Activated CD4-positive, alpha-beta T cell treated with anti-CD3 and anti-CD28 coated beads, Interleukin-2, amount 10 ng/mL, durations not matched to agents 7 days and 5 days (primary cell): ENCODE data around the gene OR5K2. TPM values are rescaled to one million over a fixed set of nuclear protein-coding genes. Genes with fewer than 3 reads are reported as not detected.

ENCODE experiments used
- CTCF ChIA-PET: fragments of 350-600 bp; sonication (Branson Sonifier 250); formaldehyde crosslinking; loops from one replicate; lab custom pipeline; 2021; ENCODE audit warnings: antibody characterized with exemption; lab: Charles Lee
- POLR2A ChIA-PET: fragments of 350-600 bp; sonication (Branson Sonifier 250); formaldehyde crosslinking; loops from one replicate; lab custom pipeline; 2021; ENCODE audit warnings: antibody characterized with exemption; lab: Charles Lee
- DNase-seq: peaks from one replicate; pipeline ENCODE4 v3.0.0-alpha.2; 2020
- H3K27ac Mint-ChIP-seq: one replicate; pipeline ENCODE4 v1.8.0; 2021; ENCODE audit warnings: mild to moderate bottlenecking, moderate library complexity, mixed read lengths
- H3K27me3 Mint-ChIP-seq: one replicate; pipeline ENCODE4 v1.8.0; 2021; ENCODE audit warnings: mixed read lengths
- H3K36me3 Mint-ChIP-seq: one replicate; pipeline ENCODE4 v1.8.0; 2021; ENCODE audit warnings: low read depth, mixed read lengths
- H3K4me1 Mint-ChIP-seq: one replicate; pipeline ENCODE4 v1.8.0; 2021; ENCODE audit warnings: mixed read lengths
- H3K4me3 Mint-ChIP-seq: one replicate; pipeline ENCODE4 v1.8.0; 2021; ENCODE audit warnings: mild to moderate bottlenecking, moderate library complexity, mixed read lengths
- H3K9me3 Mint-ChIP-seq: one replicate; pipeline ENCODE4 v1.8.0; 2021; ENCODE audit warnings: mixed read lengths
- total RNA-seq, 2 experiments: library from RNA; stranded (reverse); gene quantifications; one replicate each; pipeline ENCODE4 v1.2.3, GENCODE V29; 2021

OR5K2 gene
- total RNA-seq, 2 experiments from 2014 or later = not detected

DNA sequence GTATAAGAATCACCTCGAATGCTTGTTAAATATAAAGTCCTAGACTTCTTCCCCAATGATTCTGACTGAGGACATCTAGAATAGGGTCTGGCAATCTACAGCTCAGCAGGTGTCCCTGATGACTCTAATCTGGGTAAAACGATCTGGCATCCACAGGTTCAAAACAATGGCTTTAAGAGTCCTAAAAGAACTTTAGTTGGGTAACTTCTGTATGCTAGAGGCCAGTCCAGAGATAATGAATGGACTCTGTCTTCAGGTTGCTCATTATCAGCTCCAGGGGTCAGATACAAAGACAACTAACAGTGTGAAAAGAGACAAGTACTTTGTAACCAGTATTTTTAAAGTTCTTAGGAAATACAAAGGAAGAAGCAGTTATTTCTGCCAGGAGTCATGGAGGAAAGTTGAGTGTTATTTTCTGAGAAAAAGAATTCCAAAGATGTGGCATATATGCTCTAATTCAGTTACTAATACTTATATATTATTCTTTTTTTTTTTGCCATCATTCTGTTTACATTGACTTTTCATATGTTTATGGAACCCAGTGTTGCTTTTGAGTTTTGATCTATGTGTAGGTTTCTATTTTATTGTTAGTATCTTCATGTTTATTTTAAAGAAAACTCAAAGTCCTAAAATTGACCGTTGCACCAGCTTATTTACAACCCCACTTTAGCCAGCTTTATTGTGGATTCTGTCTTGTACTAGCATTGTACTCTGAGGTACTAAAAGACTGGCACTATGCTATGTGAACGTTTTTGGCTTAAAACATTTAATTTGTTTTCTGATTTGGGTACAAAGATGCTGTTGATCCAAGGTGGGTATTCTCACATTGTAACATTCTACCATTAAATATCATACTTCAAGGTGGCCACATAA, 31.2 kb downstream of the OR5K2 start:
- DNase-seq = no peak
- Mint-ChIP-seq H3K4me3 (no peak overlapping the region), H3K27ac (no peak overlapping the region), H3K9me3 (peaks cover 7% of the 10 kb centered on the region), H3K4me1 (peaks cover 74% of the 10 kb centered on the region), H3K27me3 (no peaks in the 10 kb centered on the region), H3K36me3 (peaks cover 60% of the 10 kb centered on the region)
- ChIA-PET POLR2A (no interaction called here), CTCF (no interaction called here)

DNA sequence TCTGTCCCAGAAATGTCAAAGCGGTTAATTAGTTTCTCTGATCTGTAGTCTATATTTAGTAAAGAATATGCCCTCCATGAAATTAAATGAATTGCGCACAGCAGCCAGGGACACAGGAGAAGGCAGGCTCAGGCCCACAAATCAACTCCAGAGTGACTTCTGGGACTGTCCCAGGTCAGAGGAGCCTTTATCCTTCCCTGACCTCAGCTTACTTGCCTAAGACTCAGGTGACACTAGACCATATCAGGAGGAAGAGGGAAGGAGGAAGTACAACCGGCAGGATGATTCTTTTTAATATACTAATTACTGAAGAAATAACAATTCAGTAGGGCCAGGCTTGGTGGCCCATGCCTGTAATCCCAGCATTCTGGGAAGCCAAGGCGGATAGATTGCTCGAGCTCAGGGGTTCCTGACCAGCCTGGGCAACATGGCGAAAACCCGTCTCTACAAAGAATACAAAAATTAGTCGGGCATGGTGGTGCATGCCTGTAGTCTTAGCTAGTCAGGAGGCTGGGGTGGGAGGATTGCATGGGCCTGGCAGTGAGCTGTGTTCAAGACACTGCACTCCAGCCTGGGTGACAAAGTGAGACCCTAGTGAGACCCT, 32.5 kb downstream of the OR5K2 start:
- CTCF ChIA-PET = interaction anchor here (1.0 kb wide), 1 partner anchor 9 kb away, joined by 3 read pairs; no protein-coding TSS in a partner anchor
- Mint-ChIP-seq H3K27me3 (no peaks in the 10 kb centered on the region), H3K36me3 (peaks cover 50% of the 10 kb centered on the region), H3K4me1 (peaks cover 63% of the 10 kb centered on the region), H3K27ac (no peak overlapping the region), H3K9me3 (peaks cover 2% of the 10 kb centered on the region), H3K4me3 (peak overlapping the region; percentile 45)
- DNase-seq = no peak
- POLR2A ChIA-PET = no interaction called here

- Mint-ChIP-seq H3K4me1 (peaks cover 56% of the 10 kb centered on the region), H3K36me3 (peaks cover 45% of the 10 kb centered on the region), H3K27me3 (no peaks in the 10 kb centered on the region), H3K4me3 (no peak overlapping the region), H3K9me3 (no peaks in the 10 kb centered on the region), H3K27ac (no peak overlapping the region)
- POLR2A ChIA-PET = no interaction called here
- no peak for DNase-seq
- CTCF ChIA-PET = interaction anchor here (1.0 kb wide), 1 partner anchor 9 kb away, joined by 3 read pairs; no protein-coding TSS in a partner anchor
Observed at GRCh38 chr3:98530676-98531075, 33.2 kb downstream of the OR5K2 start.

DNA sequence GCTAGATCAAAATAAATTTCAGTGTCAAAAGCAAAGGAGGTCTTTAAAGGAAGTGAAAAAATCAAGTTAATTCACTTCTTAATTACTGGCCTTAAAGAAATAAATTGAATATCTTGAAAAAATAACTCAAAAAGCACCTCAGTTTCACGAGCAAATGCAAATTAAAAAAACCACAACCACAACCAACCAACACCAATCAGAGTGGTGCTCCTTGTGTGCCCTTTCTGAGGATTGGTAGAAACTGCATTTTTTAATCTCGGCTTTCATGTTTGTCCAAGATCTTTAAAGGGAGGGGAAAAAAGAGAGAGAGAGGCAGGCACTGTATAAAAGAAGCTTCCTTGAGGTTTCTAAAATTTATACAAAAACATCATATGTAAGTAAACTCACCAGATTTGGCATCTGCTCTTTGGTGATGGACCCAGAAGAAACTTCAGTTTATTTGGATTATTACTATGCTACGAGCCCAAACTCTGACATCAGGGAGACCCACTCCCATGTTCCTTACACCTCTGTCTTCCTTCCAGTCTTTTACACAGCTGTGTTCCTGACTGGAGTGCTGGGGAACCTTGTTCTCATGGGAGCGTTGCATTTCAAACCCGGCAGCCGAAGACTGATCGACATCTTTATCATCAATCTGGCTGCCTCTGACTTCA, 34.3 kb downstream of the OR5K2 start, which contains the start of gene GPR15:
Gene GPR15 (plus strand): TSS at position 357 of the 653 bp plus-strand sequence. CDS start 56 bp downstream, at position 413.
- ChIA-PET CTCF (interaction anchor here (0.7 to 1.2 kb wide), 3 partner anchors 16 to 33 kb away, joined by 3 to 5 read pairs (median 4); no protein-coding TSS in a partner anchor), POLR2A (no interaction called here)
- Mint-ChIP-seq H3K9me3 (no peaks in the 10 kb centered on the region), H3K4me3 (peak within 1 kb of the TSS; percentile 65), H3K4me1 (peaks cover 60% of the 10 kb centered on the region), H3K36me3 (peaks cover 48% of the 10 kb centered on the region), H3K27ac (peak within 1 kb of the TSS; percentile 77), H3K27me3 (no peaks in the 10 kb centered on the region)
- DNase-seq = no peak

- POLR2A ChIA-PET = interaction anchor here (0.5 kb wide), 1 partner anchor 9 kb away, joined by 3 read pairs; no protein-coding TSS in a partner anchor
- Mint-ChIP-seq H3K4me1 (peaks cover 62% of the 10 kb centered on the region), H3K27me3 (no peaks in the 10 kb centered on the region), H3K4me3 (peak overlapping the region; percentile 65), H3K27ac (peak overlapping the region; percentile 77), H3K9me3 (no peaks in the 10 kb centered on the region), H3K36me3 (peaks cover 51% of the 10 kb centered on the region)
- CTCF ChIA-PET = interaction anchor here (0.7 to 1.2 kb wide), 4 partner anchors 10 to 33 kb away, joined by 3 to 5 read pairs (median 4); no protein-coding TSS in a partner anchor
- no peak for DNase-seq
Observed at GRCh38 chr3:98532275-98532637, 34.8 kb downstream of the OR5K2 start.

DNA sequence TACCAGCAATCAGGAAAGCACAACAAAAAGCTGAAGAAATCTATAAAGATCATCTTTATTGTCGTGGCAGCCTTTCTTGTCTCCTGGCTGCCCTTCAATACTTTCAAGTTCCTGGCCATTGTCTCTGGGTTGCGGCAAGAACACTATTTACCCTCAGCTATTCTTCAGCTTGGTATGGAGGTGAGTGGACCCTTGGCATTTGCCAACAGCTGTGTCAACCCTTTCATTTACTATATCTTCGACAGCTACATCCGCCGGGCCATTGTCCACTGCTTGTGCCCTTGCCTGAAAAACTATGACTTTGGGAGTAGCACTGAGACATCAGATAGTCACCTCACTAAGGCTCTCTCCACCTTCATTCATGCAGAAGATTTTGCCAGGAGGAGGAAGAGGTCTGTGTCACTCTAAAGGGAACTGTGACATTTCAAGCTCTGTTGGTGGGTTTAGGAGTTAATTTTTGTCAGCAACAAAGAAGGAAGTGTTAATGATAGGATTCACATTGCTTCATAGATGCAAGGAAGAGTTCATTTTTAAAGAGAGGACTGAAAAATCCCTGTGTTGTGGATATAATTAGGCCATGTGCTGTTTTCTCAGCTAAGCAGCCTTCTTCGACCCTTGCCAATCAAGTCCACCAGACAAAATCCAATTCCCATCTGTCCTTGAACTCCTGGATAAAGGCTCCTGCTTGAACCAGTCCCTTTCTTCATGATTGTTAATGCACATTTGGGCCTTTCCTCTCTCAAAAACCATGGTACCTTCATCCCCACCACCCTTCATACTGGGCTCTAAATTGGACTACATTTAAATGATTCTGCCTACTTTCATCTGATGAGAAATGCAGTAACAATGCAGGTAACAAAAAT, 35.5 kb downstream of the OR5K2 start:
- Mint-ChIP-seq H3K4me1 (peaks cover 59% of the 10 kb centered on the region), H3K27ac (peak overlapping the region; percentile 77), H3K4me3 (peak overlapping the region; percentile 65), H3K27me3 (no peaks in the 10 kb centered on the region), H3K9me3 (no peaks in the 10 kb centered on the region), H3K36me3 (peaks cover 47% of the 10 kb centered on the region)
- ChIA-PET POLR2A (interaction anchor here (0.5 kb wide), 1 partner anchor 9 kb away, joined by 3 read pairs; no protein-coding TSS in a partner anchor), CTCF (interaction anchor here (0.7 to 1.2 kb wide), 4 partner anchors 9 to 32 kb away, joined by 3 to 5 read pairs (median 4); no protein-coding TSS in a partner anchor)
- no peak for DNase-seq

DNA sequence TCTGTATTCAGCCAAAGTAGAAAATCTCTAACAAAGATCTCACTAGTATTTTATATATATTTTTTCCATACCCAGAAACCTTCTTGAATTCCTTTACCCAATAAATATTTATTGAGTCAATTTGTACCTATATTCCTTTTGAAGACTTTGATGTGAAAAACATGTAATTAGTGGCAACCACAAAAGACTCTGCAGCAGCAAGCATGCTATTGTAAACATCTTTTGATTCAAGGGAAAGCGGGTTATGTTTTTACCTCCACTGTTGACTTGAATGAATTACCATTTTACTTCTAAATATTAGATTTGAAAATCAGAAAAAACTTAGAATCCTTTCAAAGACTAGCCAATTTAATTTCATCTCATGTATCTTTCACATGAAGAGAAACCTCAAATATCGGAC, 36.7 kb downstream of the OR5K2 start:
- ChIA-PET POLR2A (no interaction called here), CTCF (no interaction called here)
- Mint-ChIP-seq H3K4me3 (peak overlapping the region; percentile 65), H3K4me1 (peaks cover 59% of the 10 kb centered on the region), H3K9me3 (peaks cover 2% of the 10 kb centered on the region), H3K27me3 (no peaks in the 10 kb centered on the region), H3K36me3 (peaks cover 48% of the 10 kb centered on the region), H3K27ac (peak overlapping the region; percentile 77)
- DNase-seq = no peak

DNA sequence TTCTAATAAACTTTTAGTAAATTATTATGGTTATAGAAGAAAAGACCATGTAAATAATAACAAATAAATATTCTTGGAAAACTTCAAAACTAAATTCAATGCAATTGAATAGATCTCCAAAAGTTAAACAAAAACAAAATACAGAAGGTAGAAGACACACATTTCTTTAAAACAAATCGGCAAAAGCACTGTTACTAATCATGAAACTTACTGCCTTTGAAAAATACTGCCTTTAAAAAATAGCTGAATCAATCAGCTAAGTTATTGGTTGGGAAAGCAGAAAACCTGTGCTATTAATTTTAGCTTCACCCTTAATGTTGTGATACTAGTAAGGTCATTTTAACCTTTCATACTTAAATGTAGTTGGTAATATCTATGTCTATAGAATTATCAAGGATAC, 37.3 kb downstream of the OR5K2 start:
- peaks cover 2% of the 10 kb centered on the region for H3K9me3 Mint-ChIP-seq
- H3K4me3 Mint-ChIP-seq = peak overlapping the region; percentile 51
- ChIA-PET POLR2A (no interaction called here), CTCF (no interaction called here)
- H3K27me3 Mint-ChIP-seq = no peaks in the 10 kb centered on the region
- peaks cover 60% of the 10 kb centered on the region for H3K4me1 Mint-ChIP-seq
- peak overlapping the region; percentile 63 for H3K27ac Mint-ChIP-seq
- H3K36me3 Mint-ChIP-seq = peaks cover 48% of the 10 kb centered on the region
- DNase-seq = no peak

- Mint-ChIP-seq H3K9me3 (peaks cover 3% of the 10 kb centered on the region), H3K4me3 (peak overlapping the region; percentile 43), H3K4me1 (peaks cover 58% of the 10 kb centered on the region), H3K27ac (peak overlapping the region; percentile 81), H3K27me3 (no peaks in the 10 kb centered on the region), H3K36me3 (peaks cover 41% of the 10 kb centered on the region)
- no peak for DNase-seq
- ChIA-PET CTCF (interaction anchor here (0.6 to 2.7 kb wide), 11 partner anchors 9 to 27 kb away, joined by 3 to 9 read pairs (median 4); partner anchors contain the start of gene CLDND1), POLR2A (interaction anchor here (0.6 to 1.8 kb wide), 7 partner anchors 9 to 568 kb away, joined by 3 to 10 read pairs (median 4); partner anchors contain the start of gene CLDND1)
Observed at GRCh38 chr3:98536456-98537017, 39.1 kb downstream of the OR5K2 start.

GRCh38 chr3:98540346-98540745, 42.9 kb downstream of the OR5K2 start:
- Mint-ChIP-seq H3K4me3 (peak overlapping the region; percentile 10), H3K4me1 (peaks cover 69% of the 10 kb centered on the region), H3K27me3 (no peaks in the 10 kb centered on the region), H3K36me3 (peaks cover 48% of the 10 kb centered on the region), H3K27ac (peak overlapping the region; percentile 84), H3K9me3 (peaks cover 11% of the 10 kb centered on the region)
- ChIA-PET CTCF (interaction anchor here (1.0 to 1.7 kb wide), 3 partner anchors 14 to 17 kb away, joined by 3 to 5 read pairs (median 3); no protein-coding TSS in a partner anchor), POLR2A (no interaction called here)
- peak; percentile 54 for DNase-seq

DNA sequence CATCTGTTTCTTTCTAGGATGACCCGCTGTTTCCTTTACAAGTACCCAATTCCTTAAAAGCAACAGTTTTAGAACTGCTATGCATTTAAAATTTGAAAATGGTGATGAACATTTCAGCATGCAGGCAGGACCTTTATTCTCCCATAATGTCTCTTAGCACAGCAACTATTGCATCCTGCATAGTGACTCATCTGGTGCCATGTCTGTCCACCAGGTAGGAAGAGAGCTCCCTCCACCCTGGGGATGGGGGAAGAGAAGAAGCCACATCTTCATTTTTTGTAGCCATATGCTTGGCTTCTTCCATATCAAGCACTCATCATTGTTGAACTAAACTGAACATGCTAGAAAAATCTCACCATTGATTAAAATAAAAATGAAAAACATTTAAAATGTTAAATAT, 44.2 kb downstream of the OR5K2 start:
- DNase-seq = no peak
- Mint-ChIP-seq H3K4me3 (no peak overlapping the region), H3K27me3 (no peaks in the 10 kb centered on the region)

More for the DNA sequence above, 44.2 kb downstream of the OR5K2 start:
- ChIA-PET POLR2A (interaction anchor here (0.7 kb wide), 1 partner anchor 9 kb away, joined by 3 read pairs; no protein-coding TSS in a partner anchor), CTCF (interaction anchor here (0.7 to 2.2 kb wide), 5 partner anchors 8 to 16 kb away, joined by 3 to 10 read pairs (median 3); no protein-coding TSS in a partner anchor)
- peaks cover 69% of the 10 kb centered on the region for H3K4me1 Mint-ChIP-seq
- H3K36me3 Mint-ChIP-seq = peaks cover 45% of the 10 kb centered on the region
- H3K9me3 Mint-ChIP-seq = peaks cover 11% of the 10 kb centered on the region
- peak overlapping the region; percentile 90 for H3K27ac Mint-ChIP-seq
